ENCODE data around the gene REP15.

- TF ChIP-seq, protein P1, sequence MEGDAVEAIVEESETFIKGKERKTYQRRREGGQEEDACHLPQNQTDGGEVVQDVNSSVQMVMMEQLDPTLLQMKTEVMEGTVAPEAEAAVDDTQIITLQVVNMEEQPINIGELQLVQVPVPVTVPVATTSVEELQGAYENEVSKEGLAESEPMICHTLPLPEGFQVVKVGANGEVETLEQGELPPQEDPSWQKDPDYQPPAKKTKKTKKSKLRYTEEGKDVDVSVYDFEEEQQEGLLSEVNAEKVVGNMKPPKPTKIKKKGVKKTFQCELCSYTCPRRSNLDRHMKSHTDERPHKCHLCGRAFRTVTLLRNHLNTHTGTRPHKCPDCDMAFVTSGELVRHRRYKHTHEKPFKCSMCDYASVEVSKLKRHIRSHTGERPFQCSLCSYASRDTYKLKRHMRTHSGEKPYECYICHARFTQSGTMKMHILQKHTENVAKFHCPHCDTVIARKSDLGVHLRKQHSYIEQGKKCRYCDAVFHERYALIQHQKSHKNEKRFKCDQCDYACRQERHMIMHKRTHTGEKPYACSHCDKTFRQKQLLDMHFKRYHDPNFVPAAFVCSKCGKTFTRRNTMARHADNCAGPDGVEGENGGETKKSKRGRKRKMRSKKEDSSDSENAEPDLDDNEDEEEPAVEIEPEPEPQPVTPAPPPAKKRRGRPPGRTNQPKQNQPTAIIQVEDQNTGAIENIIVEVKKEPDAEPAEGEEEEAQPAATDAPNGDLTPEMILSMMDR (conservative IDR thresholded peaks at IDR 0.05; ENCODE audit: low read depth, low read length) = no peak
- no peak for TF ChIP-seq SMC3 (IDR thresholded peaks at IDR 0.05; ENCODE audit: low read depth, low read length)
- TF ChIP-seq RAD21 (IDR thresholded peaks at IDR 0.05; ENCODE audit: low read length) = no peak
- TF ChIP-seq POLR2A (IDR thresholded peaks at IDR 0.05; ENCODE audit: low read depth, low read length) = no peak
- no peak for TF ChIP-seq RCOR1 (IDR thresholded peaks at IDR 0.05; ENCODE audit: insufficient replicate concordance, low read length)
- TF ChIP-seq ELK1 (IDR thresholded peaks at IDR 0.05; ENCODE audit: borderline replicate concordance, low read depth, low read length) = no peak
- no peak for TF ChIP-seq CHD1 (IDR thresholded peaks at IDR 0.05; ENCODE audit: low read depth, low read length)
- TF ChIP-seq USF2 (IDR thresholded peaks at IDR 0.05; ENCODE audit: low read depth, low read length) = no peak
- TF ChIP-seq MXI1 (IDR thresholded peaks at IDR 0.05; ENCODE audit: borderline replicate concordance, low read depth, low read length) = no peak
- no peak for TF ChIP-seq CEBPB (IDR thresholded peaks at IDR 0.05; ENCODE audit: low read depth, low read length)
- TF ChIP-seq FOS (IDR thresholded peaks at IDR 0.05; ENCODE audit: low read depth, low read length) = no peak
- TF ChIP-seq RFX5 (IDR thresholded peaks at IDR 0.05; ENCODE audit: low read depth, low read length) = no peak
- peak; percentile 36; the same call in 1 of the 2 replicates for TF ChIP-seq MAFK (IDR thresholded peaks at IDR 0.05; ENCODE audit: low read depth, low read length)
- no peak for TF ChIP-seq MAZ (IDR thresholded peaks at IDR 0.05; ENCODE audit: borderline replicate concordance, low read depth, low read length)
Measured at GRCh38 chr12:27693403-27693802, 2.8 kb upstream of the REP15 start.

Measured in IMR-90 (cell line).